ENCODE data around the gene NYNRIN.
"Not testable (repeated sequence)": the region's sequence is repeated elsewhere in the genome, so short reads cannot be mapped to it uniquely, and the experiment has no call there.

- not testable (repeated sequence) for TF ChIP-seq CTCF, EP300 (IDR thresholded peaks at IDR 0.05)
These were observed 27.2 kb upstream of the NYNRIN start for GRCh38 chr14:24371605-24372004.

Data from ovary (tissue), 3 donors.